HG03457 (cell line): Measurements from ENCODE around the gene SYNDIG1L.

Source experiments
- ATAC-seq: cut with Tn5 transposase; IDR thresholded peaks from one replicate; pipeline ENCODE4 v1.9.1; 2021; ENCODE audit warnings: moderate number of reproducible peaks; ENCODE audit not compliant: unreplicated experiment

The SYNDIG1L gene

DNA sequence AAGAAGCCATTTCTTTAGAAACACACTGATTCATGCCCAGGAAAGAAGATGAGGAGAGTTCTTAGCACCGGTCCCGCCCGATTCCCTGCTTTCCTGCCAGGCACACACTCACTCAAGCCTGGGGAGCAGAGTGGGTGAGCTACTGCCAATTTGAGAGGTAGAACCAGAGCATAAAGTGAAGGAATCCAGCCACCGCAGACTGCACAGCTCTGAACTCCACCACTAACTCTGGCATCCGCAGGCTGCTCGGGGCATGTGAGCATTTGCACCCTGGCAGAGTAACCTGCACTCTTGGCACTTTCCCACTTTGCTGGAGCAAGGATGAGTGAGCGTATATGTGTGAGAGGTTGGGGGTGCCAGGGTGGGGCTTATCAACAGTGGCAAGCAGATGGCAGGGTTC lies 4.0 kb upstream of the SYNDIG1L start:
- ATAC-seq: no peak

DNA sequence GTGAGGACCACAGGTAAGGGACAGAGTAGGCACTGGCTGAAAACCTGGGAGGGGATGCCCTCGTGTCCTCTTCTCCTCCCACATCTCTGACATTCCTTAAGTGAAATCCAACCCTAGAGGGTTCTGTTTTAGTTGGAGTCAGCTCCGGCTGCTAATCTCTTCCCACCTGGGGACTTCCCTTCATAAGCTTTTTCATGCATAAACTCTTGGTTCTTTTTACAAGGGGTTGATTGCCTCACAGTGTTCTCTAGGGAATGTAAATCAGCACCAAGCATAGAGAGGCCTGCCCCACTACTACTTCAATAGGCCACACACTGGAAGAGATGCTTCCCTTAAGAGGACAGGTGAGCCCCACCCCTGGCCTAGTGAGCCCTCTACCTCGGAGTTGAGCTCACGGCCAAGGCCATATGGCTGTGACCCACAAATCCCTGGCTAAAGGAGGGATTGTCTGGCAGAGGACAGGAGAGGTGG lies 3.2 kb upstream of the SYNDIG1L start:
- ATAC-seq: no peak

DNA sequence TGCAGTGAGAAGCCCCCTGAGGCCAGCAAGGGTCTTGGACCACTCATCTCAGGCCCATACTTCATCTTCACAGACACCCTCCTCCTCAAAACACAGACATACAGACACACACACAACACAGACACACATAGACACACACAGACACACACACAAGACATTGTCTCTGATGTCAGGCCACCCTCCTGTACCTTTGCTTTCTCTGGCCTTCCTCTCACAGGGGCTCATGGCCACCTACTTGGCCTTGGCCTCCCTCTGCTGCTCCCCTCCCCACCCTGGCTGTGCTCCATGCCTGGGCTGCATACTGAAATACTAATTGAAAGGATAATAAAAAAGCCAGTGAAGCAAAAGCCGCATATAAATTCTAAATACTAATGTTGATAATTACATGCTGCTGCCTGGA lies 1.6 kb upstream of the SYNDIG1L start:
- ATAC-seq: no peak

DNA sequence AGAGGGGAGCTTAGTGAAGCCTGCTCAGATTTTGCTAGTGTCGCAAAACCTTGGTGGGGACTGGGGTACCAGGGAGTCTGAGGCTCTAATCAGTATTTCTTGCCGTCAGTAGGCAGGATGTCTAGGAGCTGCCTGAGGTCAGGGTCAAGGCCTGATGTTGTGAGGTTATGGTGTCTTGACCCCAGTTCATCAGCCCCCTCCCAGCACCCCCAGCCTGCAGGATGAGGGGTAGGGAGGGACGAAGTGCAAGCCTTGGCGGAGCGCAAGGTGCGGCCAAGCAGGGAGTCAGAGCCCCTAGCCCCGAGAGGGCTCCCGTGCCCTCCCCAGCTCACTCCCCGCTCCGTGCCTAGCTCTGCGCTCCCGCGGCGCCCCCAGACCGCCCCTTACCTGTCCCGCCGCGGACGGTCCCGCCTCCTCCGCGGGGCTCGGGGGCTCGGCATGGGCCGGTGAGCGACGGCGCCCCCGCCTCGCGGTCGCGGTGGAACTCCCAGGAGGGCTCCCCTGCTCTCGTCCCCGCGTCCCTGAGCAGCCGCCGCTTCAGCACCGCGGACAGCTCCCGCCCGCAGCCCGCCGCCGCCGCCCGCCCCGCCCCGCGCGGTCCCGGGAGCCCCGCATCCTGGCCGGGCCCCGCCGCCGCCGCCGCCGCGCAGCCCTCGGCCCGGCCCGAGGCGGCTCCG lies 347 bp downstream of the SYNDIG1L start:
- no peak for ATAC-seq

DNA sequence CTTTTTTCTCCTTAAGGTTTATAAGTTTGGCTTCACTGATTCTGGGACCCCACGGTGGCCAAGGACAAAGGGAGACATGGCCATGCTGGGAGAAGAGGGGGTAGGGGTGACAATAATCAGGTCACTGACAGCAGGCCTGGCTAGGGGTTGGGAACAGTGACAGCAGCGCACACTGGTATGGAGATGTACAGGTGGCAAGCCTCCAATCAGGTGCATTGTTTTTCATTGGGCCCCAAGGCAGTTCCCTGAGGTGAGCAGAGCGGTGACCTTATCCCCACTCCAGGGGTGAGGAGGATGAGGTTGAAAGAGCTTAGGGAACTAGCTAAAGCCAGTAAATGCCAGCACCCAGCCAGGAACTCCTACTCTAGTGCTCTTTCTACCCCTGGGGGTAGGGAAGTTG lies 1.4 kb downstream of the SYNDIG1L start:
- ATAC-seq: no peak

DNA sequence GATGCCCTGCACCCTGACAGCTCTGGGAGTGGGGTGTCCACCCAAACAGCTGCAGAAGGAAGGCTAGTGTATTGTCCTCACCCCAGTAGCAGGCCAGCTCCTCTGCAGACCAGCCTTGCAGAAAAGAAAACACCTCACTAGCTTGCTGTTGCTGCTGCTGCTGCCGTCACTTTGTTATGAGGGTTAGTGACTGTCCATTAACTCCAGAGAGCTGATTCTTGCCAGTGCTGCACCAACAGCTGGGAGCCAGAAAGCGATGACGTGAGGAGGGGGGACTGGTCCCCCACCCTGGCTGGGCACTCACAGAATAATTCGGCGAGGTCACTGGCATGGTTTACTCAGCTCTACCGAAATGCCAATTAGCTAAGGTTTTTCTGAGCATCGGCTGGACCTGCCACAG lies 2.8 kb downstream of the SYNDIG1L start:
- ATAC-seq: no peak

DNA sequence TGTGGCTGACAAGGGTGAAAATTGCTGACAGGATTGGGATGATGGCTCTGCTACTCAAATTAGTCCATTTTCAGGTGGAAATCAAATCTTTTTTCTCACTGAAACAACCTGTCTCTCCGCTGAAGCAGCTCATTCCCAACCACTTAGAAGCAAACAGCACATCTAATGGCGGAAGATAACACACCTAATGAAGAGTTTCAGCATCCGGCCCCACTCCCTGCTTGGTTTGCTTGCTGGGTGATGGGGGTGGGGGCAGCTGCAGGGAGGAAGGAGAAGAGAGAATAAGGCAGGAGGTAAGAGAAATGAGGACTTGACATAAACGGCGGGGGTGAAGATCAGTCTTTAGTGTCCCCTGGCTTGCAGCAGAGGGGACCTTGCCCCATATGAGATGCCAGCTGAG lies 4.0 kb downstream of the SYNDIG1L start:
- no peak for ATAC-seq

DNA sequence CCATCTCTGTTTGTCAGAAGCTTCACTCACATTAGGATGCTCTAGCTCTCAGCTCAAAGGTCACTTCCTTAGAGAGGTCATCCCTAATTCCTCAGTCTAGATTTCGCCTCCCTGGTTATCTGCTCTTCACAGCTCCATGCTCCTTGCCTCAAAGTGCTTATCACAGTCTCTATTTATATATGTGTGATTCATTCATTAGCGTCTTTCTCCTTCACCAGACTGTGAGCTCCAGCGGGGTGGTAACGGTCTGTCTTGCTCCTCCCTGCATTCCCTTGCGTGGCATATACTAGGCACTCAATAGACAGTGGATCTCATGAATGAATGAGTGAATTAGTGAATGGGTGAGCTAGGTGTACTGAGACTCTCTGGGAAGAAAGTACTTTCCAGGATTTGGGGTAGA lies 6.9 kb downstream of the SYNDIG1L start:
- ATAC-seq: no peak

DNA sequence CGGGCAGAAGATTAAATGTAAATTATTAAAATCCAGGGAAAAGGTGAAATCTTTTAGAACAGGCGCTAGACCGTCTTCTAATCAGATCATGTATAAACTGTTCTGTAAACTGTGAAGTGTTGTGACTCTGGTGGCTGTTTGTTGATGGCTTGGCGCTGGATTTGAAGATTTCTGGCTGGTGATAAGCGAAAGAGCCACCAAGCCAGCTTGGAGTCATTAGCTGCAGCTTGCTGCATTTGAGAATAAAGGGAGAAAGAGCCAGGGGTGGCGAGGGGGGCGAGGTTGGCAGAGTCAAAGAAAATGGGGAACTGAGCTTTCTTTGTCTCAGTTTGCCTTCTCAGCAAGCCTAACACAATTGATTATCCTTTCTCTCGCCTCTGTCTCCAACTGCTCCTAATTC lies 8.0 kb downstream of the SYNDIG1L start:
- no peak for ATAC-seq

DNA sequence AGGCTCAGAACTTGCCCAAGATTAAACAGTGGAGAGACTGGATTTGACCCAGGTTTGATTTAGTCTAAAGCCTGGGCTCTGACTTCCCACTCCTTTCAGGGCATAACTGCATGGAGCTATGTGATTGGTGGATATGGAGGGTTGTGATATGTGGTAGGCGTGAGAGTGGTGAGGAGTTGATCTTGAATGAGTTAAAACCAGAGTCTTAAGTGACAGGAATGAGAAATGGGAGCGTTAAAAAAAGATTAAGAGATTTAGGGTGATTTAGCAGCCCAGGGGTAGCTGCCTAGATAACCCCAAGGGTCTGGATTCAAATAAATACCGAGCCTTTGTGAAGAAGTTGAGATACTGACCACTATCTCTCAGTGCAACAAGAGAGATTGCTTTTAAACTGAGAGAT lies 8.4 kb downstream of the SYNDIG1L start:
- no peak for ATAC-seq

DNA sequence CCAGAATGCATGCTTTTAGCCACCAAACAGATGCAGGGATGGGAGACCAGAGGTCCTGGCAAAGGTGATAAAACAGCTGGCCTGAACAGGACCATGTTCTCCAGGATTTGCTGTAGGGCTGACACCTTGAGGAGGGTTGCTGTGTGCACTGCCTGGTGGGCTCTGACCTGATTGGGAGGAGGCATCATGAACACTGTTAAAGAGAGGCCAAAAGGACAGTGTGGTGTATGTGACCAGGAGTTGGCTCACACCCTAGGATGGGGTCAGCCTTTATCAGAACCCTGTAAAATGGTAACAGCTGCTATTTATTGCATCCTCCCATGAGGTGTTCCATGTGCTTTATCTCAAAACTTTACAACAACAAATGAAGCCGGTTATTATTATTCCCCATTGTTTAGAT lies 8.8 kb downstream of the SYNDIG1L start:
- no peak for ATAC-seq

DNA sequence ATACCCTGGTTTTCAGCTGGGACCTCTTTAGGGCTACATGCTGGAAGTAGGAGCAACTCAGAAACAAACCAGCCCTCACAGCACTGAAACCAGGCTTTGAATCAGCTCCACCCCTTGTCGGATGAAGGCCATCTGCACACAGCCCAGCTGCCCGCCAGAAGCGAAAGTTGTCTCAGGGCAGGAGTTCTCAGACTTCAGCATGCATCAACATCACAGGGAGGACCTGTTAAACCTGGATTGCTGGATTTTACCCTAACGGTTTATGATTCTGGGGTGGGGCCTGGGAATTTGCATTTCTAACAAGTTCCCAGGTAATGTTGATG lies 10.9 kb downstream of the SYNDIG1L start:
- no peak for ATAC-seq

DNA sequence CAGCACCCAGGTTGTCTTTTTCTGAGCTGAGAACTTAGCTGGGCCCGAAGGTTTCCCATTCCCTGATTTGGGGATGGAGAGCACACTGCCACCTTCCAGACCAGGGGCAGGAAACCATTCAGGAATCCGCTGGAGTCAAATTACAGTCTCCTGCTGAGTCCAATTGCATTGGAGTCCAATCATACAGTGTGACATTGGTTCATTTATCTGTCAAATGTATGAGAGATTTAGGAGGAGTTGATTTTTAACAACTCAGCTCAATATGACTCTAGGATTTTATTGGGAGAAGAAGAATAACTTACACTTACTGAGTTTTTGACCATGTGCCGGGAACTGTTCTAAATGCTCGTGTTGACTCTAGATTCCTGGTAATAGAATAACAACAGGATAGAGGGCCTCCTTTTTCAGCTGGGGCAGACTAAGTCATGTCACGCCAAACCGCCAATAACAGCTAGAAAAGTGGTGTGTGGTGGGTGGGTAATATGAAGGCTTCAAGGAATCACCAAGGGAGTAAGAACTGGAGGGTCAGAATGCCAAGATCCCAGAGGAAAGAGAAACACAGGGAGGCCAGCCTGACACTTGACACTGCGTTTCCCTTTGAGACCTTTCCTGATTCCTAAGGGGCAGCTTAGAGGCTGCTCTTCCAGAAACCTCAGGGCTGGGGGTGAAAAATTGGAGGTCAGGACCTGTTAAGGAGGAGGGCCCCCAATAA lies 11.5 kb downstream of the SYNDIG1L start:
- ATAC-seq: no peak

DNA sequence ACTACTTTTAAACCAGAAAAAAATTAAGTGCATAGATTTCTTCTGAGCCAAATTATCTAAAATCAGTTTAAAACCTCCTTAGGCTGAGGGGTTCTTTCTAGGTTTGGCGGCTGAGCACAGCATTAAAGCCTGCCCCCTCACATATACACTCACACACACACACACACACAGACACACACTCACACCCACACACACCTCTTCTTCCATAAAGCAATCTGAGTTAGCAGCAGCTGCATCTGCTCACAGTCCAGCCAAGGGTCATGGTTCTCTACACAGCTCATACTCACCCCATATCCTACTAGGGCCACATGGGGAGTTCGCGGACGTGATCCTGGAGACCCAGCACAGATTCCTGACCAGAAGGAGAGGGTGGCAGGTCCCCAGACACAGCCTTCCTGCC lies 12.4 kb downstream of the SYNDIG1L start:
- no peak for ATAC-seq

DNA sequence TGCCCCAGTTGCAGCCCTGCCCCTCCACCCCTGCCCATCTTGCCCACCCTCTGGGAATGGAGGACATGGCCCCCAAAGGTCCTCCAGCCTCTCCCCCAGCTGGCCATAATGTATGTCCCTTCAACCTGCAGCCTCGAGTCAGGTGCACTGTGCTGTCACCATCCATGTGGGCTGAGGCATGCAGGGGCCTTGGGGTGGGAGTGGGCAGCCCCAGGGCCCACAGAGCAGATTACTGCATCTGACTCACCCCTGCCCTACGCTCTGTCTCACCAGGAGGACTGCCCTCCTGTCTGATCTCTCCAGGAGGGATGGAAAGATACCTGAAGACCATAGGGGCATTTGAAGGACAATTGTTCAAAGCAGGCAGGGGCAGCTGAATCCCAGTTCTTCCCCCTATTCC lies 13.3 kb downstream of the SYNDIG1L start:
- no peak for ATAC-seq

DNA sequence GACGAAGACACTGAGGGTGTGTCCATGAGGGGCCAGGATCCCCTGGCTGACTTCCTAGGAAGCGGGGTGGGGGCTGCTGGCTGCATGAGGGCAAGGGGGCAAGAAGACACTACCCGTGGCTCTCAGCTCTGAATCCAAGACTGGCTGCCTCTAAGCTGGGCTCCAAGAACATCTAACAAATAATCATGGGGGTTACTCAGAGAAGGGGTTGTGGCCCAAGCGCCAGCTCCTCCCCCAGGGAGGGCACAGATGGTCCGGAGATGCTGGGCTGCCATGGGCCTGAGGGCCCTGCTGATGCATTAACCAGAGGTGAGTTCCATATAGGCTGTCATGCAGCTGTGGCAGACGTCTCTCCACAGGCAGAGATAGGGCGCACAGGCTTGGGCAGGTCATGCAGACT lies 14.3 kb downstream of the SYNDIG1L start:
- no peak for ATAC-seq

DNA sequence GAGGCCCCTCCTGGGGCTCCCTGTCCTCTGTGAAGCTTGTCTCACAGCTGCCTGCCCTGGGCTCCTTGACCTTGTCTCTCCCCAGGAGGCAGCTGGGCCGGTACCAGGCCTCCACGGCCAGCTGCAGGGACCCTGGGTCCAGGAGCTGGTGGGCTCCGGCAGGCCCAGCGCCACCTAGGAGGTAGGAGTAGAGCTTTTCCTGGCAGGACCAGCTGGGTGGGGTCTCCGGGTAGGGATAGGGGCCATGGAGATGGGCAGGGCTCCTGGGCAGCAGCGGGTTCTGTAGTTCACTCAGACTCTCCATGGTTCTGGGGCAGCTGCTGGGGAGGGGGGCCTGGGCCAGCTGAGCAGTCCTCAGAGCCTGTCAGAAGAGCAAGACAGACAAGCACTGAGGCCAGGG lies 16.6 kb downstream of the SYNDIG1L start:
- ATAC-seq: no peak

DNA sequence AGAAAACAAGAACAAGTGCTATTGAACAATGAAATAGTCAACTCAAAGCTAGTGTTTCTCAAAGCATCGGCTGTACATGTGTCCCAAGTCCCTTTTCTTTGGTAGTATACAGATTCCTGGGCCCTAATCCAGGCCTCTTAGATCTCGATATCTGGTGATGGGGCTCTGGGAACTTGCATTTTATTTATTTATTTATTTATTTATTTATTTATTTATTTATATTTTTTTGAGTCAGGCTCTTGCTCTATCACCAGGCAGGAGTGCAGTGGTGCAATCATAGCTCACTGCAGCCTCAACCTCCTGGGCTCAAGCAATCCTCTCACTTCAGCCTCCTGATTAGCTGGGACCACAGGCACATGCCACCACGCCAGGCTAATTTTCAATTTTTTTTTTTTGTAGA lies 17.1 kb downstream of the SYNDIG1L start:
- ATAC-seq: no peak

DNA sequence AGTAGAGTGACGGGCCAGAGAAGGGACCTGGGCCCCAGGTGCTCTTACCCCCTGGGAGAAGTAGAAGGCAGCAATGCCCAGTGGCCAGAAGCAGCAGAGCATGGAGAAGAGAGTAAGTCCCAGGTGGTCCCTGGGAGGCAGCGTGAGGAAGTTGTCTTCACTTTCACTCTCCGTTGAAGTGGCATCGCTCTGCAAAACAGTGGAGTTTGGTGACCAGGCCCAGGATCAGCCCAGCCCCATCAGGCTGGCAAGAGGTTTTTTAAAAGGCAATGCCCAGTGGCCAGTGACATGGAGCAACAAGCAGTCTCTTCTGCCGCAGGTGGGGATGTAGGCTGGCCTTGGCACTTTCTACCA lies 18.2 kb downstream of the SYNDIG1L start:
- ATAC-seq: no peak

DNA sequence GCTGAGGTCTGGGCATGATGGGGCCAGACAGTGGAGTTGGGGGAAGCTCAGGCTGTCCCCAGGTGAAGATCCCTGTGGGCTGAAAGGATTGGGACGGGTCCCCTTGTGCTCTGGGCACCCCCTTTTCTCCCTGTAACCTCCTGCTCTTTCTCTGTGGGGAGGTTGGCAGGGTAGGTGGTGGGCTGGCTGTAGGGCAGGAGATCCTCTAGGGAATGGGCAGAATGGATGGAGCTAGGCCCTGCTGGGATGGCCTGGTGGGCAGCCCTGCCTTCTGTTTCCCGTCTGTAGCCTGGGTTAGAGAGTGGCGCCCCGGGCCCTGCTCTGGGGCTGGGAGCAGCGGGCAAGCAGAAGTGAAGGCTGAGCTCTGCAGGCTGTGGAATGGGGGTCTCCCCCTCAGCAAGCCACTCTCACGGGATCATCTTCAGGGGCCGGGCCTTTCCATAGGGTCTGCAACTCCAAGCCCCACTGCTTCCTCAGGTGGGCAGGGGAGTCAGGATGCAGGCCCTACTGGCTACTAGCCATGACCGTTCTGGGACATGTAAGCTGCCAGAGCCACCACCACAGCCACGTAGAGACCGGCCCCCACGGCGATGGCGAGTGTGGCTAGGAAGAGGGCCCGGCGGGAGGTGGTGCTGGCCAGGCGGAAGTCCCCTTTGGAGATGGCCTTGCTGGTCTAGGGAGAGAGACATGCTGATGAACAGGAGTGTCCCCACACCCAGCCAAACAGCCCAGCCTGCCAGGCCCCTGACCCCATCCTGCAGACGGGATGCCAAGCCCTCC lies 18.8 kb downstream of the SYNDIG1L start:
- no peak for ATAC-seq

DNA sequence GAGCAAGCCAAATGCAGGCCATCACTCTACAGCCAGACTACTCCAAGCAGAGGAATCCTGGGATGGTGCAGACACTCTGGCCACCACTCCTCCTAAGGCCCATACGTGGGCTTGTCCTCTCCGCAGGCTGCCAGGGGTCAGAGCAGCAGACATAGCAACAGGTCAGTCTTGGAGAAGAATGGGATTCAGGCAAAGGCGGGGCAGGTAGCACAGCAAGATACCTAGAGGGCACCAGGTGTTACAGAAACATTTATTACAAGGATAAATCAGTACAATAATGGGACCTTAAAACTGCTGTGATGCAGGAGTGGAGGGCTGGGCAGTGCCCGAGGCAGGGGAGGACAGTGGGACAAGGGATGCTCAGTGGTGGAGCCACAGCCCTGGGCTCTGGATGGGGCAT lies 20.3 kb downstream of the SYNDIG1L start:
- no peak for ATAC-seq

DNA sequence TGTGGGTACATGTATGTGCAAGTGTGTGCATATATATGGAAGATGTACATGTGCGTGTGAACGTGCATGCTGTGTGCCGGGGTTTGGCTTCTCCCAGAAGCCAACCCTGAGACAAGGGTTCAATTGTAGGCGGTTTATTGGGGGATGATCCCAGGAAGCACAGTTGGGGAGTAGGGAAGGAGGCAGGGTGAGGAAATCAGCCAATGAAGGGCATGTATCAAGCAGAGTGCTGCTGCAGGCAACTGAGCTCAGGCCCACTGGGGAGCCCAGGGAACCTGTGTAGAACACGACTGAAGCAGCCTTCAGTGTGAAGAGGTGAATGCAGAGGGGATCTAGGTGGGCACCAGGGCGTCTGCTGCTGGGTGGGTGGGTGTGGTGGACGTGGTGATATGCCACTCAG lies 21.6 kb downstream of the SYNDIG1L start:
- no peak for ATAC-seq
